GM18520 (cell line): ENCODE data around the gene STOX1.
"Not testable (repeated sequence)": the region's sequence is repeated elsewhere in the genome, so short reads cannot be mapped to it uniquely, and the experiment has no call there.

Source experiments
- ATAC-seq: cut with Tn5 transposase; IDR thresholded peaks from one replicate; pipeline ENCODE4 v1.9.1; 2021; ENCODE audit not compliant: unreplicated experiment

The STOX1 gene

GRCh38 chr10:68826764-68827591 is at the start of gene STOX1:
TSS of gene STOX1 (plus strand) at chr10:68827531. CDS start at chr10:68827624, 93 bp downstream.
- no peak for ATAC-seq

GRCh38 chr10:68781613-68782574 is 45.4 kb upstream of the STOX1 start:
- no peak for ATAC-seq

GRCh38 chr10:68784476-68784875 is 42.9 kb upstream of the STOX1 start:
- ATAC-seq: no peak

GRCh38 chr10:68787813-68788212 is 39.5 kb upstream of the STOX1 start:
- no peak for ATAC-seq

DNA sequence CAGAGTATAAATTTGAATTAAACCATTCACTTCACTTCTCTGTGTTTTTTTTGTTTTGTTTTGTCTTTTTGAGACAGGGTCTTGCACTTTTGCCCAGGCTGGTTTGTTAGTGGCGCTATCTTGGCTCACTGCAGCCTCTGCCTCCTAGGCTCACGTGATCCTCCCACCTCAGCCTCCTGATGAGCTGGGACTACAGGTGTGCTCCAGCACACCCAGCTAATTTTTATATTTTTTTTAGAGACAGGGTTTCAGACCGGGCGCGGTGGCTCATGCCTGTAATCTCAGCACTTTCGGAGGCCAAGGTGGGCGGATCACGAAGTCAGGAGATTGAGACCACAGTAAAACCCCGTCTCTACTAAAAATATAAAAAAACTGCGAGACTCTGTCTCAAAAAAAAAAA is 36.9 kb upstream of the STOX1 start:
- no peak for ATAC-seq

DNA sequence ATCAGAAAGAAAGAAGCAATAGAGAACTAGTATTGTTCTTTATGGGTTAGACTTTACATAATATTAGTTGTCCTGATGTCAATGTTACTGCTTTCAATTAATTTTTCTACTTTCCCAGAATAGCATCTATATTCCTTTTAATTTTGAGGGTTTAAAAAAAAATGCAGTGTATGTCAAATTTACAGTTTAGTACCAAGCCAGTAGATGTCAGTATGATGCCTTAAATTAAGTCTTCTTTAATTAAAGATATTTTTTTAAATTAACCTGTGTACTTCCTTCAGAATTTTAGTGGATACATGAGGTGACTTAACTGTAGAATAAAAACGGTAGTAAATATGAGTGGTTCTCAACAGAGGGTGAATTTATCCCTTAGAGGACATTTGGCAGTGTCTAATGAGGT is 35.2 kb upstream of the STOX1 start:
- no peak for ATAC-seq

- no peak for ATAC-seq
Observed at GRCh38 chr10:68795886-68796532, 31.3 kb upstream of the STOX1 start.

- ATAC-seq: no peak
Observed at GRCh38 chr10:68796605-68797004, 30.7 kb upstream of the STOX1 start.

DNA sequence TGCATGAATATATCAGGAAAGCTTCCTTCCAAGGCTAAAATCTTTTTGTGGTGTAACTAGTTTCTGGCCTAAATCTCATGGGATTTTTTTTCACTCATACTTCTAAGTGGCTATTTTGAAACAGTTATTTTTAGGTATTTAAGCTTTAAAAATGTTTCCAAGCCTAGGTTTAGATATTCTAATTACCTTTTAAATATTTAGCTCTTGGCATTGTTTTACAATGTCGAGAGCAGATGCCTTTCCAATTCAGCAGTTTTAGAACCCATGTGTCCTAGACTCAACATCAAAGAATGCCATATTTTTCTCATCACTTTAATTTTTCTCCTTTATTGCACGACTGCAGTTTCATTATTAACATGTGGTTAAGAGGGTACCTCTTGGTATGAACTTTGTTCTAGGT is 27.1 kb upstream of the STOX1 start:
- no peak for ATAC-seq

DNA sequence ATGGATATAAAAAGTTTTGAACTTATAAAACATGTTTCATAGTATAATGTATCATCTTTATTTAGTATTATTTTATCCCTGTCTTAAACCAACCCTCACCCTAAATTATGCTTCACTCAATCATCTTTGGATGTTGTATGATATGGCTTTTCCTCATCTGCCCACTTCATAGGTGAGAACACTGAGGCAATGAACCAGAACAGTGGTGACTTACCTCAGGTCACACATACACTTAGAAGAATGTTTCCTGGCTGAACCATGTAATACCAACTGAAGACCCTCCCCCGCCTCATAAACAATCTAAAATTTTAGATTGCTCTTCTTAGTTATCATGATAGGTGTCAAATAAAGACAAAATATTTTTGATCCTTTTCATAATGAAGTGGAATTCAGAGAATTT is 22.6 kb upstream of the STOX1 start:
- no peak for ATAC-seq

DNA sequence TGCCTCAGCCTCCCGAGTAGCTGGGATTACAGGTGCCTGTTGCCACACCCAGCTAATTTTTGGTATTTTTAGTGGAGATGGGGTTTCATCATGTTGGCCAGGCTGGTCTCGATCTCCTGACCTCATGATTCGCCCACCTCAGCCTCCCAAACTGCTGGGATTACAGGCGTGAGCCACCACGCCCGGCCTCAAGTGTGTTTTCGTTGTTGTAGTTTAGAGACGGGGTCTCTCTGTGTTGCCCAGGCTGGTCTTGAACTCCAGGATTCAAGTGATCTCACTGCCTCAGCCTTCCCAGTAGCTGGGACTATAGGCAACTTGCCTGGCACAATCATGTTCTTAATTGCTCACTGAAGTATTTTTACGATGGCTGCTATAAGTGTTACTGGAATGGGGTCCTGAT is 16.5 kb upstream of the STOX1 start:
- ATAC-seq: not testable (repeated sequence)

DNA sequence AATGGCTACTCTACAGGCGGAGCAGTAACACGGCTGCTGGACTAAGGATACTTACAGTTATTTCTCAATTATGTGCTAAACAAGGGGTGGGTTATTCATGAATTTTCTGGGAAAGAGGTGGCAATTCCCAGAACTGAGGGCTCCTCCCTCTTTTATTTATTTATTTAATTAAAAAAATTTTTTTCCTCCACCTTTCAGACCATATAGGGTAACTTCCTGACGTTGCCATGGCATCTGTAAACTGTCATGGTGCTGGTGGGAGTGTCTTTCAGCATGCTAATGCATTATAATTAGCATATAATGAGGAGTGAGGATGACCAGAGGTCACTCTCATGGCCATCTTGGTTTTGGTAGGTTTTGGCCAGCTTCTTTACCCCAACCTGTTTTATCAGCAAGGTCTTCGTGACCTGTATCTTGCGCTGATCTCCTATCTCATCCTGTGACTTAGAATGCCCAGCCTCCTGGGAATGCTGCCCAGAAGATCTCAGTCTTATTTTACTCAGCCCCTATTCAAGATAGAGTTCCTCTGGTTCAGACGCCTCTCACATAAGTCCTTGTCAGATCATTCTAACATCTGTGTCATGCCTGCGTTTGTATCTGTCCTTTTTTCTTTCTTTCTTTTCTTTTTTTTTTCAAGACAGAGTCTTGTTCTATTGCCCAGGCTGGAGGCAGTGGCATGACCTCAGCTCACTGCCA is 15.9 kb upstream of the STOX1 start:
- no peak for ATAC-seq

DNA sequence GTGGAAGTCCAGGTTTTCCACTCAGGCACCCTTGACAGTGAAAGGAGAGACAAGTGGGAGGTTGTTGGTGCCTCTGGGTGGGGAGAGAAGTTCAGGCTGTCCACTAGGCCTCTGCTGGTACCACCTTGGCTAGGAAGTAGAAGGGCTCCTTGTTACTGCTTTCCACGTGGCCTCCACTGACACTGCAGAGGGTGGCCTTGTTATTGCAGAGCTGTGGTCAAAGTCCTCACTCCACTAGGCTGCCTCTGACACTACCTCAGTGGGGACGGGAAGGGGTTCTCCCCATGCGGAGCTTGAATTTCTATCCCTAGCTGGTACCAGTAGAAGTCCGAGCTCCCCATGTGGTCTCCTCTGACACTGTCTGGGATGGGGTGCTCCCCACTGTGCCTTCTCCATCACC is 14.9 kb upstream of the STOX1 start:
- ATAC-seq: no peak

DNA sequence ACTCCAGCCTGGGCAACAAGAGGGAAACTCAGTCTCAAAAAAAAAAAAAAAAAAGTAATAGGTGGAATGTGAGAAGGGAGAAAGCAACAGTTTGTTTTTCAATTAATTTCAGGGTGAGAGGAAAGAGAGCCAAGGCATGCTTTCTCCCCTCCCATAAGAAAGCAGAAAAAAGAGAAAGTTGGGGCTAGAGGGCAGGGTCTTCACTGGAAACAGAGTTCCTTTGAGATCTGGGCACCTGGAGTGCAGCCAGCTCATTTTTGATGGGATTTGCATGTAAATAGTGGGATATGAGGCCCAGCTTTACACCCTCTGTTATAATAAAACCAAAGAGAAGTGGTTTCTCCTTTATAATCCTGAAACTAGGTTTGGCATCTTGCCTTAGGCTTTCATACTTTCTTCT is 13.8 kb upstream of the STOX1 start:
- ATAC-seq: no peak

- no peak for ATAC-seq
Observed at GRCh38 chr10:68816796-68817412, 10.4 kb upstream of the STOX1 start.

DNA sequence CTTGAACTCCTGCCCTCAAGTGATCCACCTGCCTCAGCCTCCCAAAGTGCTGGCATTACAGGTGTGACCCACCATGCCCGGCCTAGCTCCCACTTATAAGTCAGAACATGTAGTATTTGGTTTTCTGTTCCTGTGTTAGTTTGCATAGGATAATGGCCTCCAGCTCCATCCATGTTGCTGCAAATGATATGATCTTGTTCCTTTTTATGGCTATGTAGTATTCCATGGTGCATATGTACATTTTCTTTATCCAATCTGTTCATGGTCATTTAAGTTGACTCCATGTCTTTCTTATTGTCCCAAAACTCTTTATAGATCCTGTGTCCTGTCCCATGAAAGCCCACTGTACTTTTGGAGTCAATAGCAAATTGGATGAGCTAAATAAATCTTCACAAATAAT is 7.0 kb upstream of the STOX1 start:
- not testable (repeated sequence) for ATAC-seq

GRCh38 chr10:68822626-68823025 is 4.7 kb upstream of the STOX1 start:
- ATAC-seq: not testable (repeated sequence)

- not testable (repeated sequence) for ATAC-seq
Observed at GRCh38 chr10:68827592-68827959, 245 bp downstream of the STOX1 start.

DNA sequence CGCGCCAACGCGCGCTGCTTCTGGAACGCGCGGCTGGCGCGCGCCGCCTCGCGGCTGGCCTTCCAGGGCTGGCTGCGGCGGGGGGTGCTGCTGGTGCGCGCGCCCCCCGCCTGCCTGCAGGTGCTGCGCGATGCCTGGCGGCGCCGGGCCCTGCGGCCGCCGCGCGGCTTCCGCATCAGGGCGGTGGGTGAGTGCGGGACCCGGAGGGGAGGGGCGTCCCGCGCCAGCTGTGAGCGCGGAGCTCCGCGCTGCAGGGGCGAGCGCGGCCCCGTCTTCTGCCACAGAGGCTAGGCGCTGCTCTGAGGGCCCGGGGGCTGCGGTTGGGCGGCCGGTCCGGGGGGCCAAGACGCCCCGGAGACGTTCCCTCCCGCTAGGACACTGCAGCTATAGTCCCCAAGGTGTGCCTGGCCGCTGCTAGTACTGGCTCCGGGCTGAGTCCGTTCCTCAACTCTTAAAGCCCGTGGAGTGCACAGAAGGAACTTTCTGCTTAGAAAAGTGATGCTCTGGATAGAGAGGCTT is 811 bp downstream of the STOX1 start:
- not testable (repeated sequence) for ATAC-seq

DNA sequence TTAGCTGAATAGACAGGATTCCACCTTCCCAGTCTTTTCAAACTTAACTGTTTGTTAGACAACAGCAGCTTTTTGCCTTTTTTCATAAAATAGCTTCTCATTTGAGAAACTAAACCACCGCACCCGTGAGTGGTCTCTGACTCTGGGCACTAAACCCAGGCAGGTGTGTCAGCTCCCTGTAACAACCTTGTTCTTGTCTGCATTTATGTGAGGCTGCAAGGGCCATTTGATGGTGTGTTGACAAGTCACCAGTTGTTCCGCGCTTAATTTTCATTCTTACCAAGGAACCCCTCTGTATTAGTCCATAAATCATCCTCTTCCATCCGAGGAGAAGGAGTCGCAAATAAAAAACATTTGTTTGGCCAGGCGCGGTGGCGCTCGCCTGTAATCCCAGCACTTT is 1.5 kb downstream of the STOX1 start:
- no peak for ATAC-seq
